NK-92 treated with Interleukin-12 subunit alpha and Interleukin-12 subunit beta, amount 100 ng/mL, for 24 hours (cell line): ENCODE measurements around the gene TRIOBP.

ENCODE experiments used
- DNase-seq: peaks from one replicate; lab custom pipeline; 2025; lab: John Stamatoyannopoulos, UW

TRIOBP gene

DNA sequence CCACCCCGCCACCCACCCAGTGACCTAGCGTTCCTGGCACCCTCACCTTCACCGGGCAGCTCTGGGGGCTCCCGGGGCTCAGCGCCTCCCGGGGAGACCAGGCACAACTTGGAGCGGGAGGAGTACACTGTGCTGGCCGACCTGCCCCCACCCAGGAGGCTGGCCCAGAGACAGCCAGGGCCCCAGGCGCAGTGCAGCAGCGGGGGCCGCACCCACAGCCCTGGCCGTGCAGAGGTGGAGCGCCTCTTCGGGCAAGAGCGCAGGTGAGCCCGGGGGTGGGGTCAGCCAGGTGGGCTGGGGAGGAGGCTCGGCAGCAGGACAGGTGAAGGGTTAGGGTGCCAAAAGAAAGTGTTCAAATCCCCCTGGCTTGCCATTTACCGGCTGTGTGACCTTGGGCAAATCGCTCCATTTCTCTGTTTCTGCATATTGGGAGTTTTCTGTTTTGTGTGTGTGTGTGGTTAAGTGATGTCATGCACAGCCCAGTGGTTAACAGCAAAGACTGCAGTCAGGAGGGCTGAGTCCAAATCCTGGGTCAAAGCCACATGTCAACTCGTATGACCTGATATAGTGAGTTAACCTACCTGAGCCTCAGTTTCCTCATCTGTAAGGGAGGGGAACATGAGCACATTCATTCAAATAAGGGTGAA, 29.5 kb downstream of the TRIOBP start:
- no peak for DNase-seq

DNA sequence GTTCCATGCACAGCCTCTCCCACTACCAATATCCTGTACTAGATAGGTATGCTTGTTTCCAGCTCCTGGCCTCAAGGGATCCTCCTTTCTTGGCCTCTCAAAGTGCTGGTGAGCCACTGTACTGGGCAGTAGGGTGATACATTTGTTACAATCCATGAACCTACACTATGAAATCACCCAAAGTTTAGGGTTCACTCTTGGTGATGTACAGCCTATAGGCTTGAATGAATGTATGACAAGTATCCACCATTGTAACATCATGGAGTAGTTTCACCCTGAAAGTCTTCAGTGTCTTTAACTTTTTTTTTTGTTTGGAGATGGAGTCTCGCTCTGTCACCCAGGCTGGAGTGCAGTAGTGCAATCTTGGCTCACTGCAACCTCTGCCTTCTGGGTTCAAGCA, 31.8 kb downstream of the TRIOBP start:
- no peak for DNase-seq

GRCh38 chr22:37731804-37732471, 35.1 kb downstream of the TRIOBP start:
- DNase-seq, result no peak

GRCh38 chr22:37732699-37733607, 36.1 kb downstream of the TRIOBP start:
- DNase-seq, result no peak

- DNase-seq, result no peak
Measured at GRCh38 chr22:37733625-37734401, 37.0 kb downstream of the TRIOBP start.

DNA sequence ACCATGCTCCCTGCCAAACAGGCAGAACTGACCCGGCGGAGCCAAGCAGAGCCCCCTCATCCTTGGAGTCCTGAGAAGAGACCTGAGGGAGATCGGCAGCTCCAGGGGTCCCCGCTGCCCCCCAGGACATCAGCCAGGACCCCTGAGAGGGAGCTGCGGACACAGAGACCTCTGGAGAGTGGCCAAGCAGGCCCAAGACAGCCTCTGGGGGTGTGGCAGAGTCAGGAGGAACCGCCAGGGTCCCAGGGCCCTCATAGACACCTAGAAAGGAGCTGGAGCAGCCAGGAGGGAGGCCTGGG, 37.5 kb downstream of the TRIOBP start:
- no peak for DNase-seq

GRCh38 chr22:37734964-37735451, 38.2 kb downstream of the TRIOBP start:
- DNase-seq, result no peak

DNA sequence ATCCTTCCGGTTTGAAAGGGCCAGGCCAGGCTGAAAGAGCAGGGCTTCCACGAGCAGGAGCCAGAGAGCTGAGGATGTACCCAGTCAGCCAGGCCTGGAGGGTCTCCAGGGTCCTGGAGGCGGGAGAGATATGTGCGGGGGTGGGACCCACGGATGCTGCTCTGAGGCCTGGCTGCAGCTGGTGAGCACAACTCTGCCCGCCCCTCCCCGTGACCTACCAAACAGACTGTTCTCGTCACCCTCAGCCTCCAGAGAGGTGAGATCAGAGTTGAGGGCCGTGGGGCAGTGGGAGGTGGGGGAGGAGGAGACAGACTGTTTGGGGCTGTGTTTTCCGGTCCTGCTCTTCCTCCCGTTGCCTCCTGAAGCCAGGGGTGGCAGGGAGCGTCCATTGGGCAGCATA, 42.2 kb downstream of the TRIOBP start:
- no peak for DNase-seq

DNA sequence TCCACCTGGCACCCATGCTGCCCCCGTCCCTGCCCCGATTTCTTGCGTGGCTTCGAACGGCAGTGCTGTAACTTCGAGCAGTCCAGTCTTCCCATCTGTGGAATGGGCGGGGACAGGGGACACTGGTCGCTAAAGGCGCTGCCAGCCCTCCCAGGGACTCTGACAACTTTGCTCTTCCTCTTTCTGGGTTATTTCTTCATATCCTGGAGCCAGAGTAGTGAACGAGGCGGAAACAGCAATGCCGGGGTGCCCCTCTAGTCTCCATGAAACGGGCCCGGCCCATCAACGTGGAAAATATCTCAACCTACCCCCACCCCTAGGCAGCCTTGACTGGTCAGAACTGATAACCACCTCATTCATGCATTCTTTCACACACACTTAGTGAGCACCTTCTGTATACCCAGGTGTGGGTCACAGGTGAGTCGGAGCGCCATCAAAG, 42.8 kb downstream of the TRIOBP start:
- DNase-seq, result no peak

DNA sequence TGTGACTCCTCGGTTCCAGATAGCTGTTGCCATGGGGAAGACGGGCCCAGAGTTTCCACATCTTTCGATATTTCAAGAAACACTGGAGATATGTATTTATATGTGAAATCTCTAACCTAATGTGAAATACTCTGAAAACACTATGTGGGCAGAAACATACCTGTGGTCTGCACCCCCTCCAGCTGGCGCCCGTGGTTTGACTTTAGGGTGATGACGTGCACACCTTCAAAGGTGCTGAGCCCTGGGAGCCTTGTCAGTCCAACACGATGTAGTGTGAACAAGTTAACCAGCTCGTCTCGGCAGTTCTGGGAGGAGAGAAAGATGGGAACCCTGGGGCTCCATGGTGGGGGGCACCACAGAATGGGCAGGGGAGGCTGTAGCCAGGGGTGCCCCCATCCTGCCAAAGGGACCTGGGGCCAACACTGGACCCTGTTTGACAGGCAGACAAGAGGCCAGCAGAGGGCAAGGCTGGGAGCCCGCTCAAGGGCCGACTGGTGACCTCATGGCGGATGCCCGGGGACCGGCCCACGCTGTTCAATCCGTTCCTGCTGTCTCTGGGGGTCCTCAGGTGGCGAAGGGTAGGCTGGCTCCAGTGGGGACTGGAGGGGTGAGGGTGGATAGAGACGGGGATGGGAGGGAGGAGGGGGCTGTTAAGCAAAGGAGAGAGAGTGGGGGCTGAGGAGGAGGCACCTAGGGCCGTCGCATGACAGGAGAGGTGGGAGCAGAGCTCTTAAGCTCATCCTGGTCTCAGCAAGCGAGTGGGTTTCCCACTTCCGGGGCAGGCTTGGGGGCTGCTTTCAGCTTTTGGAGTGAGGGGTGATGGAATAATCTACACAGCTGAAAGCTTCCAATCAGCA, 43.8 kb downstream of the TRIOBP start:
- DNase-seq, result no peak

- no peak for DNase-seq
Measured at GRCh38 chr22:37741312-37741795, 44.5 kb downstream of the TRIOBP start.

- no peak for DNase-seq
Measured at GRCh38 chr22:37742376-37743171, 45.7 kb downstream of the TRIOBP start.

- DNase-seq, result no peak
Measured at GRCh38 chr22:37744589-37744988, 47.7 kb downstream of the TRIOBP start.

- DNase-seq, result peak; percentile 76
Measured at GRCh38 chr22:37745548-37746365, 48.9 kb downstream of the TRIOBP start.

- DNase-seq, result no peak
Measured at GRCh38 chr22:37746366-37747079, 49.7 kb downstream of the TRIOBP start.

DNA sequence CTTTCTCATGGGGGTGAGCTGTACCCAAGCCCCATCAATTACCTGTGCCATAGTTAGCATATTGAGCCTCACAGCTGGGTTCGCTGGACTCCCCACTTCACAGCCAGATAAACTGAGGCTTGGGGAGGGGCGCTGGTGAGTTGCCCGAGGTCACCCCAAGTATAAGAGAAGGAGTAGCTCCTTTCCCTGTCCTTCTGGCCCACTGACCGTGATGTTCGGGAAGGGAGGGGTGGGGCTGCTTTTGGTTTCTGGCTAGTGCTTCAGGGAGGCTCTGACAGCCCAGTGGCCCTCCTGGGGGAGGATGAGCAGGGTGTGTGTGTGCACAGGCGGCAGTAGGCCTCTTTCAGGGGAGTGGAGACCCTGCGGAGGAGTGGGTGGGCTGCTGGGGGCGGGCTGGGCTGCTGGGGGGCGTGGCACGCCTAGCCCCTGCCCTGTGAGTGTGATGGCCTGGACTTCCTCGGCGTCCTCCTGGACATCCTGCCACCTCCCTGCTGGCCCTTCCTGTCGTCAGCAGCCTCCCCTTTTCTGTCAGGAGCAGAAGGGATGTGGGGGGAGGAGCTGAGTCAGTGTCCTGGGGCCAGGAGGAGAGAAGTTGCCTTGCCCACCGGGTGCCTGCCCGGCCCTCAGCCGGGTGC, 50.3 kb downstream of the TRIOBP start:
- DNase-seq, result no peak

DNA sequence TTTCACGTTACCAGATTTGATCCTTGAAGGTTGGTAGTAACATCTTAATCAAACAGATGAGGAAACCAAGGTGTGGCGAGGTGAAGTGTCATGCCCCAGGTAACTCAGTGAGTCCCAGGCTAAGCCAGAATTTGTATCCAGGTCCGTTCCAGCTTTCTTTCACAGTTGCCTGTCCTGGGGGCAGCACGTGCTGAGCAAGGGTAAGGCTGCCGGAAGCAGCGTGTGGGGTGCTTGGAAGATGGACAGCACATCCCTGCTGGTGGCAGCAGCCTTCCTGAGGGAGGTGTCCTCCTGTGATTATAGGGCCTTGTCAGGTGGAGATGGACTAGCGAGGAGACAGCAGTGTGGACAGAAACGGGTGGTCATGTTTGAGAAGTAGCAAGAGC, 50.9 kb downstream of the TRIOBP start:
- DNase-seq, result no peak

GRCh38 chr22:37748659-37749058, 51.8 kb downstream of the TRIOBP start:
- DNase-seq, result no peak
